Measurements from ENCODE around the gene HARBI1.

The HARBI1 gene

DNA sequence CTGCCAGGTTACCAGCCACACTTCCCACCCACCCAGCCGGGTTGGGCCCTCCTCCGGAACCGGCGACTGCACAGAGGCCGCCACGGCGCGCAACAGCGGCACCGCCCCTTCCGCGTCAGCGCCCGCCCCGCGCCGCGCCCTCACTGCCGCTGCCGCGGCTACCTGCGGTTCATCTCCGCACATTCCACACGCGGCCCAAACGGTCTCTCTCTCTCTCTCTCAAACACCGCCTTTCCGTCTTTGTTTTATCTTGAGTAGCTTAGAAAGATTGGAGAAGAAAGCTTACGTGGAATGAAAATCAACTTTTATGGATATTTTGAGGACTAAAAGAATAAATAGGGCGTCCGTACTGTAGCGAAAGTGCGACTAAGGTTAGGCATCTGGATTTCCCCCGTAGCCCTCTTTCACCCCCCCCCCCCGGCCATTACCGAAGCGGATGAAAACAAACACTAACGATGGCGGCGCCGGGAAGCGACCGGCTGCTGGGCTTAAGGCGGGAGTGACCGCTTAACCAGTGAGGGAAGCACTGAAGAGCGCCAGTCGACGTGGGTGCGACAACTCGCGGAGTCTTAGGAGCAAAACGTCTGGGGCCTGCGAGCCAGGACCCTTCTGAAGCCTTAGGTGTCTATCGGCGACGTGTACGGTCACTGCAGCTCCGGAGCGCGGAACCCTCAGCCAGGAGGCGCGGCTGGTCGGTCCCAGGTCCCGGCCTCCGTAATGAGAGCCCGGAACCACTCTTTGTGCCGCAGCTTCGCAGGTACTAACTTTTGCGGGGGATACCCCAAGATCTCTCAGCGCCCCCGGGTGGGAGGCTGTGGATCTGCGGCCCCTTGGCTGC lies at the start of gene HARBI1, which contains the start of gene ATG13:
HARBI1 (minus strand) TSS at position 94 of the 838 bp plus-strand sequence. CDS start 990 bp downstream, outside the sequence.
ATG13 (plus strand) TSS at position 420 of the 838 bp plus-strand sequence. CDS start 26,739 bp downstream, outside the sequence.
- DNase-seq (ENCODE audit: low spot score): peak; percentile 94

DNA sequence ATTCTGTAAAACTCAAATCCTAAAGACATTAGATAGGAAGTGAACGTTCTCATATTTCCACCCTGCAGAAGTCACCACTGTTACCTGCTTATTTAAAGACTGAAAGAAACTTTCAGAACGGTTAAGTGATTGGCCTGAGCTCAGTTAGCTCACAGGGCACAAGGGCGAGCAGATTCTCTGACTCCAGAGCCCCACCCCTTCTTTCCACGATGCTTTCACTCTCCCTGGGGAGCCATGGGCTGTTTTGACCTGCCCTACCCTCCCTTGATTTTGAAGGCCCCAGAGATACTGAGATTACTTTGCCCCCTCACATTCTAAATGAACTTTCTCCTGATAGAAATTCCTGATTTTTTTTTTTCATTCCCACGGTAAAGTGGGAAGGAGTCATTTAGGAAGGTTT lies 49.5 kb upstream of the HARBI1 start:
- no peak for DNase-seq (ENCODE audit: low spot score)

DNA sequence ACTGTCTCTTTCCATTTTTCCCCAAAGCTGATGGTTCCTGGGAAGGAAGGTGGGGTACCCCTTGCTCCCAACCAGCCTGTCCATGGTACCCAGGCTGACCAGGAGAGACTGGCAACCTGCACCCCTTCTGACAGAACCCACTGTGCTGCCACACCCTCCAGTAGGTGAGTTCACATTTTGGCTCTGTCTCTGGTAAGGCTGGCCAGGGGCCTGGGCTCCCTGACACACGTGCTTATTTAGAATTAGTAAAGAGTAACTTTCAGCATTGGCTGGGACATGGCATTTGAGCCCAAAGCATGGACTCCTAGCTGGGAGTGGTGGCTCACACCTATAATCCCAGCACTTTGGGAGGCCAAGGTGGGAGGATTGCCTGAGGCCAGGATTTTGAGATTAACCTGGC lies 48.3 kb upstream of the HARBI1 start:
- DNase-seq (ENCODE audit: low spot score): no peak

DNA sequence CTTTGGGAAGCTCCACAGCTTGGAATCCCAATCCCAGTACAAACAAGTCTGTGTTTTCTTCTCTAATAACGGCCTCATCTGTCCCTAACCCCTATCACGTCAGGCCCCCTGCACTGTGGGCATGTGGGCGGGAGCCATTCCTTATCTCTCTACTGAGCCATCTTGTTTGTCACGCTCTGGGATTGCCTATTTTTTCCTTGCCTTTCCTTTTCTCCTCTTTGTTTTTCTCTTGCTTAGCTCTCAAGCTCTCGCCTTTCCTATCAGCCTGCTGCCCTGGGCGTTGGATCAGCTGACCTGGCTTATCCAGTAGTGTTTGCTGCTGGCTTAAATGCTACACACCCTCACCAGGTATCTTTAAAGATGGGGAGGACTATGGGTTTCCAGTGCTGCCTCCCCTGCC lies 47.6 kb upstream of the HARBI1 start:
- DNase-seq (ENCODE audit: low spot score): no peak

GRCh38 chr11:46663277-46663940 lies 46.4 kb upstream of the HARBI1 start:
- DNase-seq (ENCODE audit: low spot score): no peak

- no peak for DNase-seq (ENCODE audit: low spot score)
Observed at GRCh38 chr11:46662366-46662765, 45.3 kb upstream of the HARBI1 start.

GRCh38 chr11:46661836-46662235 lies 44.8 kb upstream of the HARBI1 start:
- DNase-seq (ENCODE audit: low spot score): no peak

GRCh38 chr11:46659908-46660307 lies 42.9 kb upstream of the HARBI1 start:
- no peak for DNase-seq (ENCODE audit: low spot score)

DNA sequence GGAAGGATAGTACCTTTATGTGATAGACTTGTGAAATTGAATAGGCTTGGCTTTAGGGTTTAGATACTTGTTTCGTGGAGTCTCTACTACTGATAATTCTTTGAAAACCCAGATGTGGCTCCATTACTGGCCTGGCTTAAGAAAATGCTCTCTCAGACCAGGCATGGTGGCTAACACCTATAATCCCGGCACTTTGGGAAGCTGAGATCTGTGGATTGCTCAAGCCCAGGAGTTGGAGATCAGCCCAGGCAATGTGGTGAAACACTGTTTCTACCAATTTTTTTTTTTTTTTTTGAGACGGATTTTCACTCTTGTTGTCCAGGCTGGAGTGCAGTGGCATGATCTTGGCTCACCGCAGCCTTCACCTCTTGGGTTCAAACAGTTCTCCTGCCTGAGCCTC lies 41.2 kb upstream of the HARBI1 start:
- no peak for DNase-seq (ENCODE audit: low spot score)

GRCh38 chr11:46657186-46657585 lies 40.2 kb upstream of the HARBI1 start:
- no peak for DNase-seq (ENCODE audit: low spot score)

DNA sequence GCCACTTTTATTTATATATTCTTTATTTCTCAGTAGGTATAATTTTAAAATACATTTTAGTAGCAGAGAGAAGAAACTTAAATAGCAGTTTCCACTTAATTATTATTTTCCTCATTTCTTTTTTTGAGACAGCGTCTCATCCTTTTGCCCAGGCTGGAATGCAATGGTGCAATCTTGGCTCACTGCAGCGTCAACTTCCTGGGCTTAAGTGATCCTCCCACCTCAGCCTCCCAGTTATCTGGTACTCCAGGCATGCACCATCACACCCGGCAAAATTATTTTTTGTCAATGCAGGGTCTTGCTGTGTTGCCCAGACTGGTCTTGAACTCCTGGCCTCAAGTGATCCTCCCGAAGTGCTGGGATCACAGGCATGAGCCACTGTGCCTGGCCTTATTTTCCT lies 38.6 kb upstream of the HARBI1 start:
- no peak for DNase-seq (ENCODE audit: low spot score)

DNA sequence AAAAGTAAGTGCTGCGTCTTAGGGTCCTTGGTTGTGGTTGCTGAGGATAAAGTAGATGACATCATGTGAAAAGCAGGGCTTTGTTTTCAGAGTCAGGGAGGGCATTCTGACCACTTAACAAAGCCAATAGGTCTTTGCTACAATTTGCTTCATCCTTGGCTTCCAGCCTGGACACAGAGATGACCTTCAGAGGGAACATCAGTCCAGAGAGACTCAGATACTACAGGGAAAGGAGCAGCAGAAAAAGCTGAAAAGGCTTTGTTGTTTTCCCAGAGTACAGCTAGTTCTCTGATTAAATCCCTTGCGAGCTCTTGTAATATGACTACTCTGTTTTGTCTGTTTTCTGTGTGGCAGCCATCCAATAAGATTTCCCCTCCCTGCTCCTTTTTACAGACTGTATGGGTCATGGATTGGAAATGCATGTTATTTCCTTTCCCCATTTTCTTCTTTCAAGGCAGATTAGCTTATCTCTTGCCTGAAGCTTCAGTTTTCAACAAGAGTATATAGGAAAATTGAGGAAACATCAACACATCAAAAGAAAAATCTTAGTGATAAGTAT lies 32.2 kb upstream of the HARBI1 start:
- DNase-seq (ENCODE audit: low spot score): no peak

GRCh38 chr11:46643986-46644385 lies 27.0 kb upstream of the HARBI1 start:
- DNase-seq (ENCODE audit: low spot score): no peak

DNA sequence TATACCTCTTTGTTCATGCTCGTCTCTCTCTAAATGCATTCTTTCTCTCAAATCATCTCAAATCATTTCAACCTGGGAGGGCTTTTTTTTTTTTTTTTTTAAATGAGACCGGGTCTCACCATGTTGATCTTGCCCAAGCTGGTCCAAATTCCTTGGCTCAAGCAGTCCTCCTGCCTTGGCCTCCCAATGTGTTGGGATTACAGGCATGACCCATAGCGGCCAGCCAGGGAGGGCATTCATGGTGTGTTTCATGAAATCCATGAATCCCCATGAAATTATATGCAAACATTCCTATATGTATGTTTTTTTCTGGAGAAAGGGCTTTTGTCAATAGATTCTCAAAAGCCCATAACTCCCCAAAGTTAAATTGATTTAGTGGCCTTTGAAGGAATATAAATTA lies 26.5 kb upstream of the HARBI1 start:
- DNase-seq (ENCODE audit: low spot score): no peak

GRCh38 chr11:46642627-46643335 lies 25.8 kb upstream of the HARBI1 start:
- no peak for DNase-seq (ENCODE audit: low spot score)

DNA sequence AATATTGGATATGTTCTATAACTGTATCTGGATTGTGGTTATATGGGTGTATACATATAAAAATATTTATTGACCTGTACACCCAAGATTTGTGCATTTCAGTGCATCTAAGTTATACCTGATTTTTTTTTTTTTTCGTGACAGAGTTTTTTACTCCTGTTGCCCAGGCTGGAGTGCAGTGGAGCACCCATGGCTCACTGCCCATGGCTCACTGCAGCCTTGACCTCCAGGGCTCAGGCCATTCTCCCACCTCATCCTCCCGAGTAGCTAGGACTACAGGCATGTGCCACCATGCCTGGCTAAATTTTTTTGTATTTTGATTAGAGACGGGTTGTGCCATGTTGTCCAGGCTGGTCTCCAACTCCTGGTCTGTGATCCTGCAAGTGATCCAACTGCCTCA lies 24.6 kb upstream of the HARBI1 start:
- no peak for DNase-seq (ENCODE audit: low spot score)

GRCh38 chr11:46640036-46640788 lies 23.2 kb upstream of the HARBI1 start:
- no peak for DNase-seq (ENCODE audit: low spot score)

DNA sequence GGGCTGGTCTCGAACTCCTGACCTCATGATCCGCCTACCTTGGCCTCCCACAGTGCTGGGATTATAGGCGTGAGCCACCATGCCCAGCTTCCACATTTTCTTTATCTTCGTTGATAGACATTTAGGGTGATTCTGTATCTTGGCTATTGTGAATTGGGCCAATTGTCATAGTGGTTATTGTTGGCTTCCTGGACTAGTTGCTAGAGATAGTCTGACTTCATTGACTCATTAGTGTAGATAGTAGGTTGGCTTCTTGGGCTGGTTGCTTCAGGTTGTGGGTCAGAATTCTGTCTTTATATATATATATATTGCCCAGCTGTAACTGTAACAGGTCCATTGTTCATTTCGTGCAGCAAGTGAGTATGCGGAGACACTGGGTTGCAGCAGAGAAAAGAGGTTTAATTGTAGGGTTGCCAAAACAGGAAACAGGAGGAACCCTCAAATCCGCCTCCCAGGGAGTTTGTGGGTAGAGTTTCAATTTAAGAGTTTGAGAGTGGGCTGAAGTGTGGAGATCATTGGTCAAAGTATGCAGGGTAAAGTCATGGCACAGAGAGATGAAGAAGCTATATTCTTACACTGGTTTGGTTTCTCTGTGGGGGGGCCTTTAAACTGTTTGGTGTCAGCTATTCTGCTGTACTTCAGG lies 22.3 kb upstream of the HARBI1 start:
- no peak for DNase-seq (ENCODE audit: low spot score)

DNA sequence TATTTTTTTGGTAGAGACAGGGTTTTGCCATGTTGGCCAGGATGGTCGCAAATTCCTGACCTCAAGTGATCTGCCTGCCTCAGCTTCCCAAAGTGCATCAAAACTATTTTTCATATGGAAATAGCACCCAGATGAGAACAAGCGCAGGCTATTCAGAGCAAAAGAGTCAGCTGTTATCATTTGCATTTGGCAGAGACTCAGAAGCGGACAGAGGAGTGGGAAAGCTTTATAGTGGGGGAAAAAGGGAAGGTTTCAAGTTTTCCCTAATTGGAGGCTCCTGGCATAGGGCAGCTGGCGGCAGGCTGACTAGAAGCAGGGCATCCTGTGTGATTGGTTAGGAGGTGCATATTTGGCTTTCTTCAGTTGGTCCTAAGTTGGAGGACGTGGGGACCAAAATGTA lies 20.5 kb upstream of the HARBI1 start:
- DNase-seq (ENCODE audit: low spot score): no peak

- DNase-seq (ENCODE audit: low spot score): no peak
Observed at GRCh38 chr11:46635557-46636139, 18.6 kb upstream of the HARBI1 start.

Data from left forelimb (tissue), 1 donor.